Liver (tissue), 3 donors: ENCODE measurements around the gene GAR1.
"Not testable (repeated sequence)": the region's sequence is repeated elsewhere in the genome, so short reads cannot be mapped to it uniquely, and the experiment has no call there.

Experiments used
- GABPA ChIP-seq, 2 donors: IDR thresholded peaks in 1 of 2; conservative IDR thresholded peaks in 1 of 2; 2 replicates each; pipeline ENCODE4 v1.6.1; 2016; ENCODE audit warnings: antibody characterized with exemption in 2 of 2, mild to moderate bottlenecking in 1 of 2, moderate library complexity in 1 of 2
- JUND ChIP-seq, 2 donors: IDR thresholded peaks; 2 replicates each; pipeline ENCODE4 v1.6.1; 2016; ENCODE audit warnings: antibody characterized with exemption in 2 of 2
- RAD21 ChIP-seq, 2 donors: IDR thresholded peaks; 2 replicates each; pipeline ENCODE4 v1.6.1; 2016; ENCODE audit warnings: antibody characterized with exemption in 2 of 2, mild to moderate bottlenecking in 2 of 2
- RXRA ChIP-seq, 2 donors: IDR thresholded peaks; 2 replicates each; pipeline ENCODE4 v1.6.1; 2017 to 2018; ENCODE audit warnings: antibody characterized with exemption in 2 of 2, mild to moderate bottlenecking in 1 of 2
- TF ChIP-seq, protein P1 (sequence below): fragments of 150-350 bp; IDR thresholded peaks from 2 replicates; pipeline ENCODE4 v1.5.1; 2017; ENCODE audit warnings: improper control_type of control experiment, low read depth, low read length; ENCODE audit not compliant: missing input control
- TF ChIP-seq, protein P2 (sequence below): IDR thresholded peaks from 2 replicates; pipeline ENCODE4 v1.6.1; 2016; ENCODE audit warnings: antibody characterized with exemption
- TF ChIP-seq, protein P3 (sequence below): IDR thresholded peaks from 2 replicates; pipeline ENCODE4 v1.6.1; 2016; ENCODE audit warnings: antibody characterized with exemption
- TF ChIP-seq, protein P4 (sequence below): IDR thresholded peaks from 2 replicates; pipeline ENCODE4 v1.6.1; 2016; ENCODE audit warnings: antibody characterized with exemption
- donor health status: healthy.
- donor health status: healthy.

DNA sequence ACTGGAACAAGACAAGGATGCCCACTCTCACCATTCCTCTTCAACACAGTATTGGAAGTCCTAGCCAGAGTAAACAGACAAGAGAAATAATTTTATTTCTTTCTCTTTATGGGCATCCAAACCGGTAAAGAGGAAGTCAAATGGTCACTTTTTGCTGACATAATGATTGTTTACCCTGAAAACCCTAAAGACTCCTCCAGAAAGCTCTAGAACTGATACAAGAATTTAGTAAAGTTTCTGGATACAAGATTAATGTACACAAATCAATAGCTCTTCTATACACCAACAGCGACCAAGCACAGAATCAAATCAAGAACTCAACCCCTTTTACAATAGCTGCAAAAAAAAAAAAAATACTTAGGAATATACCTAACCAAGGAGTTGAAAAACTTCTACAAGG, 33.5 kb upstream of the GAR1 start:
- TF ChIP-seq RXRA (IDR thresholded peaks at IDR 0.05); JUND (IDR thresholded peaks at IDR 0.05); RAD21 (IDR thresholded peaks at IDR 0.05); GABPA (IDR thresholded peaks at IDR 0.05 in 1 of 2, conservative IDR thresholded peaks at IDR 0.05 in 1 of 2): not testable (repeated sequence)
- TF ChIP-seq, protein P1, sequence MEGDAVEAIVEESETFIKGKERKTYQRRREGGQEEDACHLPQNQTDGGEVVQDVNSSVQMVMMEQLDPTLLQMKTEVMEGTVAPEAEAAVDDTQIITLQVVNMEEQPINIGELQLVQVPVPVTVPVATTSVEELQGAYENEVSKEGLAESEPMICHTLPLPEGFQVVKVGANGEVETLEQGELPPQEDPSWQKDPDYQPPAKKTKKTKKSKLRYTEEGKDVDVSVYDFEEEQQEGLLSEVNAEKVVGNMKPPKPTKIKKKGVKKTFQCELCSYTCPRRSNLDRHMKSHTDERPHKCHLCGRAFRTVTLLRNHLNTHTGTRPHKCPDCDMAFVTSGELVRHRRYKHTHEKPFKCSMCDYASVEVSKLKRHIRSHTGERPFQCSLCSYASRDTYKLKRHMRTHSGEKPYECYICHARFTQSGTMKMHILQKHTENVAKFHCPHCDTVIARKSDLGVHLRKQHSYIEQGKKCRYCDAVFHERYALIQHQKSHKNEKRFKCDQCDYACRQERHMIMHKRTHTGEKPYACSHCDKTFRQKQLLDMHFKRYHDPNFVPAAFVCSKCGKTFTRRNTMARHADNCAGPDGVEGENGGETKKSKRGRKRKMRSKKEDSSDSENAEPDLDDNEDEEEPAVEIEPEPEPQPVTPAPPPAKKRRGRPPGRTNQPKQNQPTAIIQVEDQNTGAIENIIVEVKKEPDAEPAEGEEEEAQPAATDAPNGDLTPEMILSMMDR, result not testable (repeated sequence)
- TF ChIP-seq, protein P2, sequence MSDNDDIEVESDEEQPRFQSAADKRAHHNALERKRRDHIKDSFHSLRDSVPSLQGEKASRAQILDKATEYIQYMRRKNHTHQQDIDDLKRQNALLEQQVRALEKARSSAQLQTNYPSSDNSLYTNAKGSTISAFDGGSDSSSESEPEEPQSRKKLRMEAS, result not testable (repeated sequence)
- TF ChIP-seq, protein P3, sequence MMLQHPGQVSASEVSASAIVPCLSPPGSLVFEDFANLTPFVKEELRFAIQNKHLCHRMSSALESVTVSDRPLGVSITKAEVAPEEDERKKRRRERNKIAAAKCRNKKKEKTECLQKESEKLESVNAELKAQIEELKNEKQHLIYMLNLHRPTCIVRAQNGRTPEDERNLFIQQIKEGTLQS, result not testable (repeated sequence)
- TF ChIP-seq, protein P4, sequence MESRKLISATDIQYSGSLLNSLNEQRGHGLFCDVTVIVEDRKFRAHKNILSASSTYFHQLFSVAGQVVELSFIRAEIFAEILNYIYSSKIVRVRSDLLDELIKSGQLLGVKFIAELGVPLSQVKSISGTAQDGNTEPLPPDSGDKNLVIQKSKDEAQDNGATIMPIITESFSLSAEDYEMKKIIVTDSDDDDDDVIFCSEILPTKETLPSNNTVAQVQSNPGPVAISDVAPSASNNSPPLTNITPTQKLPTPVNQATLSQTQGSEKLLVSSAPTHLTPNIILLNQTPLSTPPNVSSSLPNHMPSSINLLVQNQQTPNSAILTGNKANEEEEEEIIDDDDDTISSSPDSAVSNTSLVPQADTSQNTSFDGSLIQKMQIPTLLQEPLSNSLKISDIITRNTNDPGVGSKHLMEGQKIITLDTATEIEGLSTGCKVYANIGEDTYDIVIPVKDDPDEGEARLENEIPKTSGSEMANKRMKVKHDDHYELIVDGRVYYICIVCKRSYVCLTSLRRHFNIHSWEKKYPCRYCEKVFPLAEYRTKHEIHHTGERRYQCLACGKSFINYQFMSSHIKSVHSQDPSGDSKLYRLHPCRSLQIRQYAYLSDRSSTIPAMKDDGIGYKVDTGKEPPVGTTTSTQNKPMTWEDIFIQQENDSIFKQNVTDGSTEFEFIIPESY, result not testable (repeated sequence)
